Kidney (tissue), 14 donors: ENCODE data around the gene DCAF5. TPM values are rescaled to one million over a fixed set of nuclear protein-coding genes. Genes with fewer than 3 reads are reported as not detected.
A peak's percentile ranks its signal among the peaks of the same experiment; 100 is the strongest.

ENCODE experiments used
- DNase-seq, 5 donors: peaks; one replicate each; pipeline ENCODE4 v3.0.0-alpha.2; 2013 to 2020
- FAIRE-seq: peaks from 2 replicates; lab custom pipeline; 2012; peaks lifted over from hg19 to GRCh38; lab: Jason Lieb, UNC
- H3K27ac ChIP-seq, 2 donors: one replicate each; pipeline ENCODE4 v1.7.0; 2013; ENCODE audit warnings: low read depth in 2 of 2, low read length in 2 of 2, inconsistent platforms in 1 of 2
- H3K27me3 ChIP-seq: one replicate; pipeline ENCODE4 v1.7.1; 2013; ENCODE audit warnings: low read length, inconsistent platforms; ENCODE audit not compliant: control insufficient read depth, insufficient read depth
- H3K36me3 ChIP-seq, 3 donors: one replicate each; pipeline versions ENCODE4 v1.7.0 to v1.7.1; 2013; ENCODE audit warnings: low read length in 3 of 3, control low read depth in 1 of 3, inconsistent platforms in 1 of 3; ENCODE audit not compliant: insufficient read depth in 3 of 3, control insufficient read depth in 2 of 3
- H3K4me1 ChIP-seq, 3 donors: one replicate each; pipeline versions ENCODE4 v1.7.0 to v1.7.1; 2013; ENCODE audit warnings: low read length in 3 of 3, inconsistent platforms in 1 of 3, low read depth in 1 of 3; ENCODE audit not compliant: control insufficient read depth in 2 of 3, insufficient read depth in 2 of 3
- H3K4me3 ChIP-seq, 3 donors: one replicate each; pipeline versions ENCODE4 v1.7.0 to v1.8.1; 2013; ENCODE audit warnings: low read length in 3 of 3, control low read depth in 1 of 3, inconsistent platforms in 1 of 3
- H3K9ac ChIP-seq, 3 donors: one replicate each; pipeline versions ENCODE4 v1.7.0 to v1.7.1; 2013; ENCODE audit warnings: low read length in 3 of 3, control low read depth in 1 of 3, inconsistent platforms in 1 of 3
- H3K9me3 ChIP-seq, 3 donors: one replicate each; pipeline versions ENCODE4 v1.7.0 to v1.7.1; 2013; ENCODE audit warnings: low read length in 3 of 3, control low read depth in 1 of 3, inconsistent platforms in 1 of 3; ENCODE audit not compliant: control insufficient read depth in 2 of 3, insufficient read depth in 1 of 3
- CTCF ChIP-seq: IDR thresholded peaks from 3 replicates; pipeline ENCODE4 v1.5.1; 2012; ENCODE audit warnings: mild to moderate bottlenecking, moderate library complexity, borderline replicate concordance; ENCODE audit not compliant: insufficient read depth; ENCODE audit errors: extremely low read depth
- intact Hi-C: fragments of 100-400 bp; cut with DNase I; formaldehyde crosslinking; loops from one replicate; pipeline ENCODE4 v1.11.1; 2022
- polyA plus RNA-seq: library from polyadenylated mRNA; stranded (reverse); fragments of 350-450 nt; fragmentation: Illumina TruSeq; extraction: RNeasy Lipid Tissue Mini Kit (QIAGEN cat#74804); gene quantifications from one replicate; pipeline ENCODE4 v1.2.3, GENCODE V29; 2014; ENCODE audit warnings: low read depth, low replicate concordance; ENCODE audit not compliant: insufficient read depth
- total RNA-seq: library from RNA; stranded (reverse); fragmentation: NEBNext Ultra II Directional; extraction: Animal tissue kit (Norgen Biotek cat#: 25700); gene quantifications from one replicate; pipeline ENCODE4 v1.2.1, GENCODE V29; 2021
- donor health status: control.
- donor health status: control.
- donor health status: control.
- donor health status: control.
- donor health status: control.
- donor health status: DM: yes; HTN: yes; CAD: no.
- donor health status: Normal renal cell carcinoma (clear cell type).

The DCAF5 gene
- total and polyA plus RNA-seq, 2 donors from 2014 or later: 17.3 to 51.0 TPM

DNA sequence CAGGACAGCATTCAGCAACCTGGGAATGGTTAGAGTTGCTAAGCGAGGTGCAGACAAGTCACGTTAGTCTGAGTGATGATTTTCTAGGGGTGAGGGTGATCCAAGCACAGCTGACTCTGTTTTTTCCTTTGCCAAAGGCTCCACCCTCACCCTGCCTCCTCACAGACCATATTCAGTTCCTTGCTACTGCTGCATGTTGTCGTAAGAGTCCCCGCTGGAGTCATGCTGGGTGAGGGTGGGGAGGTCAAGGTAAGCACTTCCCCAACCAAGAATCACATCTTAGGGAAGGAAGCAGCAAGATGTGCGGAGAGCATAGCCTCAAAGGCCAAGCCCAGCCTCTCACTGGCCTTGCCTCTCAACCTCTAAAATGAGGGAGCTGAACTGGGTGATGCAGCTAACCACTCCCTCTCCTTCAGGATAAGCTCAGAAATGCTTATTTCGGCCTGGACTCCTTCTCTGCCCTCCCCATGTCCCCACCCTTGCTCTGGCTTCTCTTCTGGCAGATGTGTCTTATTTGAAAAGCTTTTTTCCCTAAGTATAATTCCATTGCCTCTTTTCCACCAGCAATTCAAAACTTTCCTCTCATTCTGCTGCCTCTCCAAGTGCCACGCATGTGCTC is 107.0 kb downstream of the DCAF5 start:
- no peak for FAIRE-seq
- Histone ChIP-seq H3K4me1 (peaks cover 0 to 35% (median 26%) of the 10 kb centered on the region in 3 donors), H3K9ac (no peak overlapping the region), H3K27me3 (no peaks in the 10 kb centered on the region), H3K9me3 (no peaks in the 10 kb centered on the region), H3K36me3 (no peaks in the 10 kb centered on the region), H3K27ac (peak overlapping the region in 1 of 2 donors; percentile 45), H3K4me3 (no peak overlapping the region)
- DNase-seq: no peak
- no peak for TF ChIP-seq CTCF
- intact Hi-C loops: no loop called here

DNA sequence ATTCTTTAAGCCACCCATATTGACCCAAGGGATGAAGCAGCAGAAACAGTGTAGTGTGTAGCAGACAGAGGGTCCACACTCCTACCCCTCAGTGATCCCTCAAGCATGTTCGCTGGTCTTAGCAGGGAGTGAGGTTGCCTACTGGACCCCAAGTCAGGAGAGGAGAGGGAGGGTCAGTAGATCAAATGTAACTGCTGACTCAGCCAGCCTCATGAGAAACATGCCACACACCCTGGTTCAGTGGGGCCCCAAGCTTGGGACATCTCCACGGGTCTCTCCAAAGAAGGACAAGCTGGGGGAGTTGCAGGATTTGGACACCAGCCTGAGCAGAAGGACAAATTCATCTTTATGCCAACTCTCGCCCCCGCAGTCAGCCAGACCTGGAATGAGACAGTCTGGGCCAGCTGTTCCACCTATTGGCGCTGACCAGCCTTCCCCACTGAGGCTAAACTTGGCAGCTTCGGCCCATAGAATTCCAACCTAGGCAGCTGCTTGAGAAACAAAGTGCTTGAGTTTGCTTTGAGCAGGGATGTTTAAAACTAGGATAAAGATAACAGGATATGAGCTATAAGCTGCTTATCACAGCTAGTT is 107.9 kb downstream of the DCAF5 start:
- DNase-seq (no peak), FAIRE-seq (no peak)
- H3K9ac ChIP-seq: no peak overlapping the region
- H3K9me3 ChIP-seq: no peaks in the 10 kb centered on the region
- H3K4me3 ChIP-seq: no peak overlapping the region
- H3K27me3 ChIP-seq: no peaks in the 10 kb centered on the region
- H3K36me3 ChIP-seq: no peaks in the 10 kb centered on the region
- peaks cover 0 to 27% (median 20%) of the 10 kb centered on the region in 3 donors for H3K4me1 ChIP-seq
- TF ChIP-seq CTCF: no peak
- intact Hi-C loops: no loop called here
- peak overlapping the region in 1 of 2 donors; percentile 41 for H3K27ac ChIP-seq

- Histone ChIP-seq H3K9ac (no peak overlapping the region), H3K9me3 (no peaks in the 10 kb centered on the region), H3K27me3 (no peaks in the 10 kb centered on the region), H3K4me1 (peaks cover 0 to 27% (median 18%) of the 10 kb centered on the region in 3 donors), H3K4me3 (no peak overlapping the region), H3K36me3 (no peaks in the 10 kb centered on the region), H3K27ac (no peak overlapping the region)
- no peak for DNase-seq
- TF ChIP-seq CTCF: no peak
- intact Hi-C loops: no loop called here
- FAIRE-seq: no peak
These were observed 108.6 kb downstream of the DCAF5 start for GRCh38 chr14:69044296-69044695.
